WI38 (cell line): ENCODE results near the gene CRACR2A.

Experiments
- H3K4me3 ChIP-seq: 2 replicates; pipeline ENCODE4 v1.5.1; 2011; ENCODE audit warnings: low read depth, mild to moderate bottlenecking, control low read depth, low read length
- TF ChIP-seq, protein P1 (sequence below): IDR thresholded peaks from 2 replicates; pipeline ENCODE4 v1.5.1; 2012; ENCODE audit warnings: low read depth, mild to moderate bottlenecking, control low read depth, low read length

CRACR2A gene

GRCh38 chr12:3647504-3647903 is 105.4 kb downstream of the CRACR2A start:
- no peak overlapping the region for H3K4me3 ChIP-seq
- TF ChIP-seq, protein P1, sequence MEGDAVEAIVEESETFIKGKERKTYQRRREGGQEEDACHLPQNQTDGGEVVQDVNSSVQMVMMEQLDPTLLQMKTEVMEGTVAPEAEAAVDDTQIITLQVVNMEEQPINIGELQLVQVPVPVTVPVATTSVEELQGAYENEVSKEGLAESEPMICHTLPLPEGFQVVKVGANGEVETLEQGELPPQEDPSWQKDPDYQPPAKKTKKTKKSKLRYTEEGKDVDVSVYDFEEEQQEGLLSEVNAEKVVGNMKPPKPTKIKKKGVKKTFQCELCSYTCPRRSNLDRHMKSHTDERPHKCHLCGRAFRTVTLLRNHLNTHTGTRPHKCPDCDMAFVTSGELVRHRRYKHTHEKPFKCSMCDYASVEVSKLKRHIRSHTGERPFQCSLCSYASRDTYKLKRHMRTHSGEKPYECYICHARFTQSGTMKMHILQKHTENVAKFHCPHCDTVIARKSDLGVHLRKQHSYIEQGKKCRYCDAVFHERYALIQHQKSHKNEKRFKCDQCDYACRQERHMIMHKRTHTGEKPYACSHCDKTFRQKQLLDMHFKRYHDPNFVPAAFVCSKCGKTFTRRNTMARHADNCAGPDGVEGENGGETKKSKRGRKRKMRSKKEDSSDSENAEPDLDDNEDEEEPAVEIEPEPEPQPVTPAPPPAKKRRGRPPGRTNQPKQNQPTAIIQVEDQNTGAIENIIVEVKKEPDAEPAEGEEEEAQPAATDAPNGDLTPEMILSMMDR = no peak

DNA sequence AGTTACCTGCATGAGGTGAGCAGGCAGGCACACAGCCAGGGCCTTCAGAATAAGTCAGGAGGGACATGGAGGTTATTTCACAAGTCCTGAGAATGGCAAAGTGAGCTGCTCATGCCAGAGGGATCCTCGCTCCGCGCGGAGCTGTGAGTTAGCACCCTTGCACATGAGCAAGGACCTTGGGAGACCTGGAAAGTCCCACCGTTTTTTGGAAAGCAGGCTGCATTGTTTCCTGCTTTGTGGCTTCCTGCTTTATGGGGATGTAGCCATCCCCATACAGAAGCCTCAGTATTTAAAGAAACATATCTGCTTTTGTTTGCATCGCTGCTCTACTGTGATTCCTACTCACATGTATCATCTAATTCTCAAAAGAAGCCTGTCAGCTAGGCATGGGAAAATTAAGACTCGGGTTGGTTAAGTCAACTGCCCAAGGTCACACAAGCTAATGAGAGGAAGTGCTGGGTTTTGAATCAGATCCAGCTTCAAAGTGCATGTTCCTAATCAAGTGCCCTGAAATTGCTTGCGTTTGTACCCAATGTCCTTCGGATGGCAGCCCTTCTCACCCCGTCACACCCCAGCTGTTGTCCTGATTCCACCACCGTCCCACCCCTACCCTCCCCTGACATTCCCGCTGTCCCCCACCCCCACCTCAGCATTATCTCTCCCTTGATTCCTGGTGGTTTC is 106.2 kb downstream of the CRACR2A start:
- TF ChIP-seq, protein P1 = no peak
- no peak overlapping the region for H3K4me3 ChIP-seq

- TF ChIP-seq, protein P1 = no peak
- H3K4me3 ChIP-seq = no peak overlapping the region
These were observed 107.8 kb downstream of the CRACR2A start for GRCh38 chr12:3645091-3645490.

- TF ChIP-seq, protein P1 = no peak
- no peak overlapping the region for H3K4me3 ChIP-seq
These were observed 108.8 kb downstream of the CRACR2A start for GRCh38 chr12:3644104-3644503.

DNA sequence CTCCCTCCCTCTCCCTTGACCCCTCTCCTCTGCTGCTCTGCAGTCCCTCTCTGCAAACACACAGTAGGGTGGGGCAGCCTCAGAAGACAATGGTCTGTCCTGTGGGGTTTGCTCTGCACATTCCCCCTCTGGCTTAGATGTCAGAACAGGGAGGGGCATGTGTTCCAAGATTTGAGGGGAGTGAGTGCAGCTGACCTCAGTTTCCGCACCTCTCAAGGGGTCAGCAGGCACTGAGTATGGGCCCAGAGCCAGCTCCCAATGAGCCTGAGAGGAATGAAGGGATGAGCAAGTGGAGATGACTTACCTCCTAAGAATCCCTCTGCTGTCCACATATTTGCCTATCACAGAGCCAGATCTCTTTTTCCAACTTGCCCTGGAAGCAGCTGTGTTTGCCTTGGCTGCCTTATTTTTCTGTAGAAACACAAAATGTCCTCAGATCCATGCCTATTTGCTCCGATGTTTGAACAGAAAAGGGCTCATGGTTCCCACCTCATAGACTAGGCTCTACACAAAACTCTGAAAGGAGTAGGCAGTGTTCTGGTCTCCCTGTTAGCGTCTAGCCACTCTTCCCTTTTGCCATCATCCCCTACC is 111.4 kb downstream of the CRACR2A start:
- TF ChIP-seq, protein P1 = no peak
- no peak overlapping the region for H3K4me3 ChIP-seq

DNA sequence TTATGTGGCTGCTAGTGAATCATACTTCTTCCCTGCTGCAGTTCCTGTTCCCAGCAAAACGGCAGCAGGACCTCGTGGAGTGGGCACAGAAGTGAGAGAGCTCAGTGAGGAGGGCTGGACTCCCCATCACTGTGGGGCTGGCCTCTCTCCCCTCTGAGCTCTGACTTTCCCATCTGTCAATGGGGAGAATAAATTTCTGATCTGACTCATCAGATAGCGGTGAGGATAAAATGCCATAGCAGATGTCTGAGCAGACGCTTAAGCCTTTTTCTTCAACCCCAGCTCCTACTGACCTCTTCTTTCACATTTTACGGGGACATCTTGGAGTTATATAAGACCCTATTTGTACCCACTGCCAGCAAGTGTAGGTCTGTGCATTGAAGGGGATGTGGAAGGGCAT is 116.6 kb downstream of the CRACR2A start:
- no peak overlapping the region for H3K4me3 ChIP-seq

GRCh38 chr12:3634348-3634747 is 118.6 kb downstream of the CRACR2A start:
- TF ChIP-seq, protein P1 = no peak
- H3K4me3 ChIP-seq = no peak overlapping the region

More for the DNA sequence above, 116.6 kb downstream of the CRACR2A start:
- TF ChIP-seq, protein P1 = no peak
